Kidney (tissue), 14 donors: Measurements from ENCODE around the gene EGF. TPM values are rescaled to one million over a fixed set of nuclear protein-coding genes. Genes with fewer than 3 reads are reported as not detected.

ENCODE experiments used
- DNase-seq, 5 donors: peaks; one replicate each; pipeline ENCODE4 v3.0.0-alpha.2; 2013 to 2020
- FAIRE-seq: peaks from 2 replicates; lab custom pipeline; 2012; peaks lifted over from hg19 to GRCh38; lab: Jason Lieb, UNC
- H3K27ac ChIP-seq, 2 donors: one replicate each; pipeline ENCODE4 v1.7.0; 2013; ENCODE audit warnings: low read depth in 2 of 2, low read length in 2 of 2, inconsistent platforms in 1 of 2
- H3K27me3 ChIP-seq: one replicate; pipeline ENCODE4 v1.7.1; 2013; ENCODE audit warnings: low read length, inconsistent platforms; ENCODE audit not compliant: control insufficient read depth, insufficient read depth
- H3K36me3 ChIP-seq, 3 donors: one replicate each; pipeline versions ENCODE4 v1.7.0 to v1.7.1; 2013; ENCODE audit warnings: low read length in 3 of 3, control low read depth in 1 of 3, inconsistent platforms in 1 of 3; ENCODE audit not compliant: insufficient read depth in 3 of 3, control insufficient read depth in 2 of 3
- H3K4me1 ChIP-seq, 3 donors: one replicate each; pipeline versions ENCODE4 v1.7.0 to v1.7.1; 2013; ENCODE audit warnings: low read length in 3 of 3, inconsistent platforms in 1 of 3, low read depth in 1 of 3; ENCODE audit not compliant: control insufficient read depth in 2 of 3, insufficient read depth in 2 of 3
- H3K4me3 ChIP-seq, 3 donors: one replicate each; pipeline versions ENCODE4 v1.7.0 to v1.8.1; 2013; ENCODE audit warnings: low read length in 3 of 3, control low read depth in 1 of 3, inconsistent platforms in 1 of 3
- H3K9ac ChIP-seq, 3 donors: one replicate each; pipeline versions ENCODE4 v1.7.0 to v1.7.1; 2013; ENCODE audit warnings: low read length in 3 of 3, control low read depth in 1 of 3, inconsistent platforms in 1 of 3
- H3K9me3 ChIP-seq, 3 donors: one replicate each; pipeline versions ENCODE4 v1.7.0 to v1.7.1; 2013; ENCODE audit warnings: low read length in 3 of 3, control low read depth in 1 of 3, inconsistent platforms in 1 of 3; ENCODE audit not compliant: control insufficient read depth in 2 of 3, insufficient read depth in 1 of 3
- CTCF ChIP-seq: IDR thresholded peaks from 3 replicates; pipeline ENCODE4 v1.5.1; 2012; ENCODE audit warnings: mild to moderate bottlenecking, moderate library complexity, borderline replicate concordance; ENCODE audit not compliant: insufficient read depth; ENCODE audit errors: extremely low read depth
- intact Hi-C: fragments of 100-400 bp; cut with DNase I; formaldehyde crosslinking; loops from one replicate; pipeline ENCODE4 v1.11.1; 2022
- polyA plus RNA-seq: library from polyadenylated mRNA; stranded (reverse); fragments of 350-450 nt; fragmentation: Illumina TruSeq; extraction: RNeasy Lipid Tissue Mini Kit (QIAGEN cat#74804); gene quantifications from one replicate; pipeline ENCODE4 v1.2.3, GENCODE V29; 2014; ENCODE audit warnings: low read depth, low replicate concordance; ENCODE audit not compliant: insufficient read depth
- total RNA-seq: library from RNA; stranded (reverse); fragmentation: NEBNext Ultra II Directional; extraction: Animal tissue kit (Norgen Biotek cat#: 25700); gene quantifications from one replicate; pipeline ENCODE4 v1.2.1, GENCODE V29; 2021
- donor health status: control.
- donor health status: control.
- donor health status: control.
- donor health status: control.
- donor health status: control.
- donor health status: DM: yes; HTN: yes; CAD: no.
- donor health status: Normal renal cell carcinoma (clear cell type).

EGF gene
- total and polyA plus RNA-seq, 2 donors from 2014 or later: 3.3 to 72.8 TPM

GRCh38 chr4:109943745-109944144, 31.1 kb downstream of the EGF start:
- Histone ChIP-seq H3K9me3 (no peaks in the 10 kb centered on the region), H3K27ac (no peak overlapping the region), H3K36me3 (peaks cover 0 to 3% (median 0%) of the 10 kb centered on the region in 3 donors), H3K9ac (no peak overlapping the region), H3K27me3 (no peaks in the 10 kb centered on the region), H3K4me3 (no peak overlapping the region), H3K4me1 (no peaks in the 10 kb centered on the region)
- FAIRE-seq (no peak), DNase-seq (no peak)
- TF ChIP-seq CTCF: no peak
- intact Hi-C loops: no loop called here

- Histone ChIP-seq H3K9me3 (no peaks in the 10 kb centered on the region), H3K4me1 (no peaks in the 10 kb centered on the region), H3K36me3 (peaks cover 0 to 3% (median 0%) of the 10 kb centered on the region in 3 donors), H3K27ac (no peak overlapping the region), H3K4me3 (no peak overlapping the region), H3K27me3 (no peaks in the 10 kb centered on the region), H3K9ac (no peak overlapping the region)
- no peak for TF ChIP-seq CTCF
- DNase-seq (no peak), FAIRE-seq (no peak)
- intact Hi-C loops: no loop called here
These were observed 31.9 kb downstream of the EGF start for GRCh38 chr4:109944591-109944990.

- DNase-seq (no peak), FAIRE-seq (no peak)
- no peaks in the 10 kb centered on the region for H3K9me3 ChIP-seq
- H3K36me3 ChIP-seq: peaks cover 0 to 7% (median 0%) of the 10 kb centered on the region in 3 donors
- TF ChIP-seq CTCF: no peak
- no peaks in the 10 kb centered on the region for H3K4me1 ChIP-seq
- H3K27me3 ChIP-seq: no peaks in the 10 kb centered on the region
- H3K9ac ChIP-seq: no peak overlapping the region
- H3K27ac ChIP-seq: no peak overlapping the region
- no peak overlapping the region for H3K4me3 ChIP-seq
- intact Hi-C loops: no loop called here
These were observed 32.4 kb downstream of the EGF start for GRCh38 chr4:109945056-109945455.

GRCh38 chr4:109946120-109946519, 33.4 kb downstream of the EGF start:
- Histone ChIP-seq H3K27me3 (no peaks in the 10 kb centered on the region), H3K36me3 (peaks cover 0 to 7% (median 0%) of the 10 kb centered on the region in 3 donors), H3K27ac (no peak overlapping the region), H3K4me1 (no peaks in the 10 kb centered on the region), H3K4me3 (no peak overlapping the region), H3K9me3 (no peaks in the 10 kb centered on the region), H3K9ac (no peak overlapping the region)
- DNase-seq (no peak), FAIRE-seq (no peak)
- no peak for TF ChIP-seq CTCF
- intact Hi-C loops: no loop called here
